HepG2 (cell line): ENCODE measurements around the gene LXN. TPM values are rescaled to one million over a fixed set of nuclear protein-coding genes. Genes with fewer than 3 reads are reported as not detected.
A peak's percentile ranks its signal among the peaks of the same experiment; 100 is the strongest.

Source experiments
- ARID5B ChIP-seq: IDR thresholded peaks from 2 replicates; pipeline ENCODE4 v1.4.0; 2020; ENCODE audit warnings: mild to moderate bottlenecking, missing genetic modification reagents
- ASH2L ChIP-seq: fragments of 300-600, 200-600 bp; sonication (generic); IDR thresholded peaks from 2 replicates; pipeline ENCODE4 v1.7.0; 2017; ENCODE audit warnings: low read depth, mild to moderate bottlenecking, moderate library complexity, mixed read lengths, low read length; ENCODE audit not compliant: insufficient read length
- FOXJ3 ChIP-seq: sonication (generic); formaldehyde crosslinking; IDR thresholded peaks from 2 replicates; pipeline ENCODE4 v1.4.0; 2020; ENCODE audit warnings: missing genetic modification reagents, mild to moderate bottlenecking, borderline replicate concordance
- GATA4 ChIP-seq: sonication (generic); IDR thresholded peaks from 2 replicates; pipeline ENCODE4 v1.6.1; 2016; ENCODE audit warnings: antibody characterized with exemption, low read depth, borderline replicate concordance
- GLI4 ChIP-seq: sonication (generic); formaldehyde crosslinking; IDR thresholded peaks from 2 replicates; pipeline ENCODE4 v1.5.1; 2020; ENCODE audit warnings: missing genetic modification reagents, mild to moderate bottlenecking, moderate library complexity, borderline replicate concordance
- HINFP ChIP-seq: sonication (generic); formaldehyde crosslinking; IDR thresholded peaks from 2 replicates; pipeline ENCODE4 v1.4.0; 2020; ENCODE audit warnings: low read depth, mild to moderate bottlenecking, missing genetic modification reagents
- KDM1A ChIP-seq: IDR thresholded peaks from 2 replicates; pipeline ENCODE4 v1.6.1; 2016; ENCODE audit warnings: missing compliant biosample characterization
- PITX1 ChIP-seq: sonication (generic); formaldehyde crosslinking; IDR thresholded peaks from 2 replicates; pipeline ENCODE4 v1.5.1; 2020; ENCODE audit warnings: mild to moderate bottlenecking, missing genetic modification reagents
- RORA ChIP-seq: sonication (generic); formaldehyde crosslinking; IDR thresholded peaks from 2 replicates; pipeline ENCODE4 v1.5.0; 2020; ENCODE audit warnings: mild to moderate bottlenecking, missing genetic modification reagents, moderate library complexity
- TCF12 ChIP-seq, 2 experiments: fragments of 450-650 bp in 1 of 2; sonication (generic) in 1 of 2; formaldehyde crosslinking in 1 of 2; IDR thresholded peaks; 2 replicates each; pipeline versions ENCODE4 v1.6.1 to v1.8.0; 2017 to 2022; ENCODE audit warnings: antibody characterized with exemption in 1 of 2, mild to moderate bottlenecking in 1 of 2, missing genetic modification reagents in 1 of 2, moderate library complexity in 1 of 2
- ZNF136 ChIP-seq: sonication (generic); formaldehyde crosslinking; IDR thresholded peaks from 2 replicates; pipeline ENCODE4 v1.8.1; 2022; ENCODE audit warnings: low read depth, mild to moderate bottlenecking, moderate library complexity, missing genetic modification reagents
- ZNF441 ChIP-seq: sonication (generic); formaldehyde crosslinking; IDR thresholded peaks from 2 replicates; pipeline ENCODE4 v1.7.0; 2021; ENCODE audit warnings: missing genetic modification reagents, borderline replicate concordance
- ZNF543 ChIP-seq: sonication (generic); formaldehyde crosslinking; IDR thresholded peaks from 2 replicates; pipeline ENCODE4 v1.4.0; 2020; ENCODE audit warnings: mild to moderate bottlenecking, missing genetic modification reagents
- ZNF616 ChIP-seq: sonication (generic); formaldehyde crosslinking; IDR thresholded peaks from 2 replicates; pipeline ENCODE4 v1.5.0; 2020; ENCODE audit warnings: low read depth, mild to moderate bottlenecking, missing genetic modification reagents
- ZNF674 ChIP-seq: sonication (generic); formaldehyde crosslinking; IDR thresholded peaks from 2 replicates; pipeline ENCODE4 v1.5.0; 2020; ENCODE audit warnings: low read depth, mild to moderate bottlenecking, missing genetic modification reagents
- ZNF839 ChIP-seq: sonication (generic); formaldehyde crosslinking; IDR thresholded peaks from 2 replicates; pipeline ENCODE4 v1.4.0; 2020; ENCODE audit warnings: missing genetic modification reagents, mild to moderate bottlenecking, borderline replicate concordance
- polyA plus RNA-seq, 8 experiments: library from polyadenylated mRNA; depleted of rRNA in 3 of 8; stranded (reverse) in 7 of 8; unstranded in 1 of 8; fragments of >200 nt; fragmentation: Illumina TruSeq in 4 of 8; extraction: Trizol in 4 of 8; gene quantifications; 2 replicates each; pipeline versions ENCODE4 v1.2.1 to v1.2.3, GENCODE V29; 2011 to 2016; ENCODE audit warnings: low read depth in 4 of 8, missing spikeins in 1 of 8, mixed read lengths in 1 of 8; ENCODE audit not compliant: insufficient read depth in 1 of 8
- total RNA-seq, 5 experiments: library from RNA; depleted of rRNA; stranded (reverse); fragments of >200 nt; fragmentation: Illumina TruSeq; extraction: Trizol; gene quantifications; 2 replicates each; pipeline ENCODE4 v1.2.3, GENCODE V29; 2016; ENCODE audit warnings: low read depth in 1 of 5
- TF ChIP-seq, protein P1 (sequence below): sonication (generic); formaldehyde crosslinking; IDR thresholded peaks from 2 replicates; pipeline ENCODE4 v1.8.1; 2023; ENCODE audit warnings: mild to moderate bottlenecking, inconsistent platforms, moderate library complexity, missing genetic modification reagents, borderline replicate concordance
- TF ChIP-seq, protein P2 (sequence below): sonication (generic); formaldehyde crosslinking; IDR thresholded peaks from 2 replicates; pipeline ENCODE4 v1.8.1; 2022; ENCODE audit warnings: mild to moderate bottlenecking, missing genetic modification reagents
- TF ChIP-seq, protein P3 (sequence below): sonication (generic); formaldehyde crosslinking; IDR thresholded peaks from 2 replicates; pipeline ENCODE4 v1.4.0; 2020; ENCODE audit warnings: missing genetic modification reagents

Gene LXN
- total and polyA plus RNA-seq, 2 of the 13 experiments (the other 11 are each of a cell fraction or from before 2014, with no cell fraction given) = not detected

DNA sequence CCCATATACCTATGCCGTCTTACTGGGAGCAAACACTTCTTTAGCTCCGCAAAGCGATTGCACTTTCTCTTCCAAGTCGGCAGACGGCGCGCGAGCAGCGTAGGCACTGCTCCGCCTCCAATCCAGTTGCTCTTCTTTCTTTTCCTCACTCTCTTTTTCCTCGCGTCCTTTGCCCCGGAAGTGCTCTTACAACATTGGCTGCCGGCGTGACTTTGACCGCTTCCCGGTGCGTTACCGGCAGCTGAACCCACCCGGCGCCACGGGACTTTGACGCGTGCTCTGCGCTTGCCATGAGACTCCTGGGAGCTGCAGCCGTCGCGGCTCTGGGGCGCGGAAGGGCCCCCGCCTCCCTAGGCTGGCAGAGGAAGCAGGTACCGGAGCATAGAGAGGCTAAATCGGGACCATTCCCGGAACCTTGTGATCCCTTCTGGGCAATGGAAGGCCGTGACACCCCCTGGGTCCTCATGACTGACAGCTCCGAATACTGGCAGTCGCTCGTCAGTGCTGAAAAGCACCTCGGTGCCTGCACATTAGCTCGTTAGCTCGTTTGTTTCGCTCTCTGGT lies 28.0 kb downstream of the LXN start, which contains the start of gene GFM1 (continued):
- TF ChIP-seq, protein P1, sequence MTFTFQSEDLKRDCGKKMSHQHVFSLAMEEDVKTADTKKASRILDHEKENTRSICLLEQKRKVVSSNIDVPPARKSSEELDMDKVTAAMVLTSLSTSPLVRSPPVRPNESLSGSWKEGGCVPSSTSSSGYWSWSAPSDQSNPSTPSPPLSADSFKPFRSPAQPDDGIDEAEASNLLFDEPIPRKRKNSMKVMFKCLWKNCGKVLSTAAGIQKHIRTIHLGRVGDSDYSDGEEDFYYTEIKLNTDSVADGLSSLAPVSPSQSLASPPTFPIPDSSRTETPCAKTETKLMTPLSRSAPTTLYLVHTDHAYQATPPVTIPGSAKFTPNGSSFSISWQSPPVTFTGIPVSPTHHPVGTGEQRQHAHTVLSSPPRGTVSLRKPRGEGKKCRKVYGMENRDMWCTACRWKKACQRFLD (CRISPR knock-in tag) = 0 out of 2 replicates have a peak, but pooled peaks have one; percentile 69
- TF ChIP-seq HINFP (CRISPR knock-in tag) (no peak), PITX1 (CRISPR knock-in tag) (peak; percentile 75; the same call in 1 of the 2 replicates), KDM1A (no peak), TCF12 (IDR thresholded peaks at IDR 0.05) (no peak), TCF12 (CRISPR knock-in tag; IDR thresholded peaks at IDR 0.05) (no peak), ZNF839 (CRISPR knock-in tag) (peak; percentile 92; the same call in 1 of the 2 replicates), ZNF616 (CRISPR knock-in tag) (no peak), GLI4 (CRISPR knock-in tag) (peak; percentile 61; the same call in 1 of the 2 replicates), ZNF441 (CRISPR knock-in tag) (0 out of 2 replicates have a peak, but pooled peaks have one; percentile 31), ASH2L (peak; percentile 99), ARID5B (CRISPR knock-in tag) (peak; percentile 86), ZNF543 (CRISPR knock-in tag) (0 out of 2 replicates have a peak, but pooled peaks have one; percentile 41), RORA (CRISPR knock-in tag) (no peak), ZNF674 (CRISPR knock-in tag) (no peak), ZNF136 (CRISPR knock-in tag) (peak; percentile 82; the same call in 1 of the 2 replicates), GATA4 (no peak), FOXJ3 (no peak; the same call in 1 of the 2 replicates)
- TF ChIP-seq, protein P2, sequence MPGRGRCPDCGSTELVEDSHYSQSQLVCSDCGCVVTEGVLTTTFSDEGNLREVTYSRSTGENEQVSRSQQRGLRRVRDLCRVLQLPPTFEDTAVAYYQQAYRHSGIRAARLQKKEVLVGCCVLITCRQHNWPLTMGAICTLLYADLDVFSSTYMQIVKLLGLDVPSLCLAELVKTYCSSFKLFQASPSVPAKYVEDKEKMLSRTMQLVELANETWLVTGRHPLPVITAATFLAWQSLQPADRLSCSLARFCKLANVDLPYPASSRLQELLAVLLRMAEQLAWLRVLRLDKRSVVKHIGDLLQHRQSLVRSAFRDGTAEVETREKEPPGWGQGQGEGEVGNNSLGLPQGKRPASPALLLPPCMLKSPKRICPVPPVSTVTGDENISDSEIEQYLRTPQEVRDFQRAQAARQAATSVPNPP (CRISPR knock-in tag) = peak; percentile 65; the same call in 1 of the 2 replicates
- TF ChIP-seq, protein P3, sequence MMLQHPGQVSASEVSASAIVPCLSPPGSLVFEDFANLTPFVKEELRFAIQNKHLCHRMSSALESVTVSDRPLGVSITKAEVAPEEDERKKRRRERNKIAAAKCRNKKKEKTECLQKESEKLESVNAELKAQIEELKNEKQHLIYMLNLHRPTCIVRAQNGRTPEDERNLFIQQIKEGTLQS (CRISPR knock-in tag) = peak; percentile 54; the same call in 1 of the 2 replicates
